Panc1 (cell line): ENCODE data around the gene UBA52. TPM values are rescaled to one million over a fixed set of nuclear protein-coding genes. Genes with fewer than 3 reads are reported as not detected.
"Not testable (repeated sequence)": the region's sequence is repeated elsewhere in the genome, so short reads cannot be mapped to it uniquely, and the experiment has no call there.

Experiments used
- ATAC-seq: fragments of 200-7000 bp; cut with Tn5 transposase; 2 replicates; pipeline ENCODE4 v1.9.1; 2020; ENCODE audit warnings: mild to moderate bottlenecking, moderate library complexity
- BruUV-seq: library from RNA; stranded (reverse); fragments of 400-500 nt; replicated peaks from 2 replicates; lab custom pipeline; 2021; lab: Mats Ljungman, UMichigan
- CTCF ChIA-PET: fragments of 300-600 bp; sonication (Branson Sonifier 250); formaldehyde crosslinking; loops from one replicate; lab custom pipeline; 2022; ENCODE audit warnings: antibody characterized with exemption; lab: Charles Lee
- POLR2A ChIA-PET: fragments of 300-600 bp; sonication (Branson Sonifier 250); formaldehyde crosslinking; loops from one replicate; lab custom pipeline; 2022; ENCODE audit warnings: antibody characterized with exemption; lab: Charles Lee
- DNase-seq: peaks from one replicate; pipeline ENCODE4 v3.0.0-alpha.2; 2010; ENCODE audit warnings: low read depth, low spot score
- H3K27ac ChIP-seq: 2 replicates; pipeline ENCODE4 v1.5.1; 2011; ENCODE audit warnings: mild to moderate bottlenecking, low read length, inconsistent platforms
- H3K27me3 ChIP-seq: fragments of 200-500 bp; sonication (Bioruptor generic); 2 replicates; pipeline ENCODE4 v1.6.0; 2014; ENCODE audit warnings: low read length, inconsistent platforms; ENCODE audit not compliant: control insufficient read depth, insufficient read depth
- H3K36me3 ChIP-seq: fragments of 200-500 bp; sonication (Bioruptor generic); 2 replicates; pipeline ENCODE4 v1.5.1; 2014; ENCODE audit warnings: inconsistent platforms, mild to moderate bottlenecking, low read length, moderate library complexity; ENCODE audit not compliant: control insufficient read depth, insufficient read depth
- H3K4me1 ChIP-seq: 2 replicates; pipeline ENCODE4 v1.5.1; 2011; ENCODE audit warnings: inconsistent platforms, mild to moderate bottlenecking, low read length, moderate library complexity; ENCODE audit not compliant: control insufficient read depth, insufficient read depth
- H3K4me3 ChIP-seq, 2 experiments: 2 replicates each; pipeline ENCODE4 v1.5.1; 2011 to 2012; ENCODE audit warnings: low read depth in 2 of 2, low read length in 2 of 2, mild to moderate bottlenecking in 2 of 2, inconsistent platforms in 1 of 2, moderate library complexity in 1 of 2
- H3K9me3 ChIP-seq: fragments of 200-500 bp; sonication (Bioruptor generic); 2 replicates; pipeline ENCODE4 v1.5.1; 2014; ENCODE audit warnings: low read depth, mild to moderate bottlenecking, inconsistent platforms, low read length, moderate library complexity; ENCODE audit not compliant: control insufficient read depth, insufficient read depth
- POLR2AphosphoS5 ChIP-seq: IDR thresholded peaks from 2 replicates; pipeline ENCODE4 v1.6.1; 2012; ENCODE audit warnings: mild to moderate bottlenecking, low read depth, low read length, moderate library complexity
- SIN3A ChIP-seq: IDR thresholded peaks from 2 replicates; pipeline ENCODE4 v1.6.1; 2012; ENCODE audit warnings: low read depth, mild to moderate bottlenecking, low read length, moderate library complexity, borderline replicate concordance; ENCODE audit not compliant: insufficient read depth
- TCF7L2 ChIP-seq: IDR thresholded peaks from 2 replicates; pipeline ENCODE4 v1.6.1; 2011; ENCODE audit warnings: mild to moderate bottlenecking, low read depth, low read length, inconsistent platforms
- in situ Hi-C: cut with HindIII; loops from 2 replicates; pipeline ENCODE4 v1.10.0; 2016; ENCODE audit warnings: low sequenced_read_pairs, low pct_unique_long_range_greater_than_20kb
- intact Hi-C: fragments of 100-400 bp; cut with micrococcal nuclease; formaldehyde crosslinking; loops from one replicate; pipeline ENCODE4 v1.10.0; 2022; ENCODE audit not compliant: unreplicated experiment
- total RNA-seq: library from RNA; stranded (reverse); gene quantifications from one replicate; pipeline ENCODE4 v1.2.1, GENCODE V29; 2021; ENCODE audit not compliant: unreplicated experiment
- TF ChIP-seq, protein P1 (sequence below), 2 experiments: IDR thresholded peaks; 2 replicates each; pipeline ENCODE4 v1.6.1; 2011 to 2012; ENCODE audit warnings: low read depth in 2 of 2, control low read depth in 1 of 2, low read length in 1 of 2, mild to moderate bottlenecking in 1 of 2, moderate library complexity in 1 of 2; ENCODE audit not compliant: insufficient read depth in 1 of 2
- TF ChIP-seq, protein P2 (sequence below): fragments of 450-650 bp; IDR thresholded peaks from 2 replicates; pipeline ENCODE4 v1.5.1; 2017; ENCODE audit warnings: mild to moderate bottlenecking

The UBA52 gene
- total RNA-seq, 1 experiment from 2014 or later = 907 TPM

DNA sequence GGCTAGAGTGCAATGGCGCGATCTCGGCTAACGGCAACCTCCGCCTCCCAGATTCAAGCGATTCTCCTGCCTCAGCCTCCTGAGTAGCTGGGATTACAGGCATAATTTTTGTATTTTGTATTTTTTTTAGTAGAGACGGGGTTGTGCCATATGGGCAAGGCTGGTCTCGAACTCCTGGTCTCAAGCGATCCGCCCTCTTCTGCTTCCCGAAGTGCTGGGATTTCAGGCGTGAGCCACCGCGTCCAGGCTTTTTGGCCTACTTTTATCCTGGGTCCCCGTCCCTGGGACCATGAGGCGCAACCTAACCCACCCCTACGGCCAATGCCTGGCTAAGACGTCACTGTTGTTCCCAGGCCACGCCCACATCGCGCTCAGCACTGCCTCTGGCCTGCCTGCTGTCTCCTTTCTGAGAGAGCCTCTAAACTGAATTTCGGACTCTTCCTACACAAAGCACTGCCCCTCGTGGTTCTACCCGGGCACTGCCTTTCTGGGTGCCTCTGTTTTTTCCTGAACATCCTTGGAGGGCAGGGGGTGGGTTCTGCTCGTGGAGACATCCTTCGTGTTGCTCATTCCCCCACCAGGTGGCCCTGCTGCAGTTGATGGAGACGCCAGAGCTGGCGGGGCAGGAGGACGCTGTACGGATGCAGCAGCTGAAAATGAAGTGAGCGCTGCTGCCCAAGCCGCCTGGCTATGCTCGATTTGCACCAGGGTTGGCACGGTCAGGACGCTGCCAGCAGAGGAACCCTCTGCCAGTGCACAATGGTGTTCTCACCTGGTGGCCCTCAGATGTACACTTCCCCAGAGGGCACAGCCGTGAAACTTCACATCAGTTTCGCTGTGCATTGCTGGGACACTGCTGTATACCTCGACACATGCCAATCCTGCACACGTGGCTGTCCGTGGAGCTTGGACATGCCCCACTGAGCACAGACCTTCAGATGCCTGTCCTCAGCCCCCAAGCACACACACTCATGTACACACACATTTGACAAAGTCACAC, 18.9 kb downstream of the UBA52 start:
- Histone ChIP-seq H3K9me3 (no peaks in the 10 kb centered on the region), H3K36me3 (no peaks in the 10 kb centered on the region; the same call in 1 of the 2 replicates), H3K27me3 (no peaks in the 10 kb centered on the region), H3K27ac (peak overlapping the region; percentile 76), H3K4me1 (no peaks in the 10 kb centered on the region), H3K4me3 (peak overlapping the region; percentile 65 to 70)
- TF ChIP-seq, protein P1, sequence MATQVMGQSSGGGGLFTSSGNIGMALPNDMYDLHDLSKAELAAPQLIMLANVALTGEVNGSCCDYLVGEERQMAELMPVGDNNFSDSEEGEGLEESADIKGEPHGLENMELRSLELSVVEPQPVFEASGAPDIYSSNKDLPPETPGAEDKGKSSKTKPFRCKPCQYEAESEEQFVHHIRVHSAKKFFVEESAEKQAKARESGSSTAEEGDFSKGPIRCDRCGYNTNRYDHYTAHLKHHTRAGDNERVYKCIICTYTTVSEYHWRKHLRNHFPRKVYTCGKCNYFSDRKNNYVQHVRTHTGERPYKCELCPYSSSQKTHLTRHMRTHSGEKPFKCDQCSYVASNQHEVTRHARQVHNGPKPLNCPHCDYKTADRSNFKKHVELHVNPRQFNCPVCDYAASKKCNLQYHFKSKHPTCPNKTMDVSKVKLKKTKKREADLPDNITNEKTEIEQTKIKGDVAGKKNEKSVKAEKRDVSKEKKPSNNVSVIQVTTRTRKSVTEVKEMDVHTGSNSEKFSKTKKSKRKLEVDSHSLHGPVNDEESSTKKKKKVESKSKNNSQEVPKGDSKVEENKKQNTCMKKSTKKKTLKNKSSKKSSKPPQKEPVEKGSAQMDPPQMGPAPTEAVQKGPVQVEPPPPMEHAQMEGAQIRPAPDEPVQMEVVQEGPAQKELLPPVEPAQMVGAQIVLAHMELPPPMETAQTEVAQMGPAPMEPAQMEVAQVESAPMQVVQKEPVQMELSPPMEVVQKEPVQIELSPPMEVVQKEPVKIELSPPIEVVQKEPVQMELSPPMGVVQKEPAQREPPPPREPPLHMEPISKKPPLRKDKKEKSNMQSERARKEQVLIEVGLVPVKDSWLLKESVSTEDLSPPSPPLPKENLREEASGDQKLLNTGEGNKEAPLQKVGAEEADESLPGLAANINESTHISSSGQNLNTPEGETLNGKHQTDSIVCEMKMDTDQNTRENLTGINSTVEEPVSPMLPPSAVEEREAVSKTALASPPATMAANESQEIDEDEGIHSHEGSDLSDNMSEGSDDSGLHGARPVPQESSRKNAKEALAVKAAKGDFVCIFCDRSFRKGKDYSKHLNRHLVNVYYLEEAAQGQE (IDR thresholded peaks at IDR 0.05; ENCODE audit: insufficient read depth in 1 of 2, low read depth in 2 of 2, low read length in 1 of 2) = no peak; a peak in 1 of 4 replicates
- TF ChIP-seq TCF7L2 (no peak), POLR2AphosphoS5 (0 out of 2 replicates have a peak, but pooled peaks have one; percentile 14), SIN3A (no peak)
- TF ChIP-seq, protein P2, sequence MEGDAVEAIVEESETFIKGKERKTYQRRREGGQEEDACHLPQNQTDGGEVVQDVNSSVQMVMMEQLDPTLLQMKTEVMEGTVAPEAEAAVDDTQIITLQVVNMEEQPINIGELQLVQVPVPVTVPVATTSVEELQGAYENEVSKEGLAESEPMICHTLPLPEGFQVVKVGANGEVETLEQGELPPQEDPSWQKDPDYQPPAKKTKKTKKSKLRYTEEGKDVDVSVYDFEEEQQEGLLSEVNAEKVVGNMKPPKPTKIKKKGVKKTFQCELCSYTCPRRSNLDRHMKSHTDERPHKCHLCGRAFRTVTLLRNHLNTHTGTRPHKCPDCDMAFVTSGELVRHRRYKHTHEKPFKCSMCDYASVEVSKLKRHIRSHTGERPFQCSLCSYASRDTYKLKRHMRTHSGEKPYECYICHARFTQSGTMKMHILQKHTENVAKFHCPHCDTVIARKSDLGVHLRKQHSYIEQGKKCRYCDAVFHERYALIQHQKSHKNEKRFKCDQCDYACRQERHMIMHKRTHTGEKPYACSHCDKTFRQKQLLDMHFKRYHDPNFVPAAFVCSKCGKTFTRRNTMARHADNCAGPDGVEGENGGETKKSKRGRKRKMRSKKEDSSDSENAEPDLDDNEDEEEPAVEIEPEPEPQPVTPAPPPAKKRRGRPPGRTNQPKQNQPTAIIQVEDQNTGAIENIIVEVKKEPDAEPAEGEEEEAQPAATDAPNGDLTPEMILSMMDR = peak; percentile 79
- ChIA-PET POLR2A (no interaction called here), CTCF (interaction anchor here (0.7 kb wide), 2 partner anchors 102 to 430 kb away, joined by 5 to 8 read pairs; no protein-coding TSS in a partner anchor)
- intact Hi-C loops = loop anchor here (5.0 to 10.0 kb wide), 2 partner anchors 84 to 257 kb away; no protein-coding TSS in a partner anchor
- in situ Hi-C loops = no loop called here
- BruUV-seq = TSS peak; percentile 85
- DNase-seq (peak; percentile 75), ATAC-seq (peak; percentile 76)

DNA sequence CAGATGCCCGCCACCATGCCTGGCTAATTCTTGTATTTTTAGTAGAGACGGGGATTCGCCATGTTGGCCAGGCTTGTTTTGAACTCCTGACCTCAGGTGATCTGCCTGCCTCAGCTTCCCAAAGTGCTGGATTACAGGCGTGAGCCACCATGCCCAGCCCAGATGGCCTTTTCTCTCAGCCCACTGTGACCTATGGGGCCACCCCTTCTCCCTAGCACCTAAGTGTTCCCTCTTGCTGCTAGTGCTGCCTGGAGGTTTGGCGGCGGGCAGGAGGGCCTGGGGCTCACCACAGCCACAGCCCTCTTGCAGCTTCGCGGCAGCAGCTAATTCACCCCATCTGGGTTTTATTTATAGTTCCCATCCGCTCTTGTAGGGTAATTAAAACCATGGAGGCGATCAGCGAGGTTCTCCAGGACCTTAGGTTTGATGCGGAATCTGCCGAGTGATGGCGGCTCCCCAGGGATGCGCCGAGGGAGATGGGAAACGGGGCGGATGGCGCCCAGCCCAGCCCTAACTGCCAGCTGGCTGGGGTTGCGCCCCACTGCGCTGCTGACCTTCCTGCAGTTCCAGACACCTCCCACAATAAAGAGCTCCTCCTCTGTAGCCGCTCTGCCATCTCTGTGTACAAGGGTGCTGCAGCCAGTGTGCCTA, 20.2 kb downstream of the UBA52 start:
- no peak for TF ChIP-seq TCF7L2
- TF ChIP-seq SIN3A = no peak
- TF ChIP-seq POLR2AphosphoS5 = no peak
- TF ChIP-seq, protein P2 = no peak
- TF ChIP-seq, protein P1 (IDR thresholded peaks at IDR 0.05; ENCODE audit: insufficient read depth in 1 of 2, low read depth in 2 of 2, low read length in 1 of 2) = no peak
- BruUV-seq = no TSS peak
- POLR2A ChIA-PET = no interaction called here
- no peaks in the 10 kb centered on the region for H3K9me3 ChIP-seq
- in situ Hi-C loops (no loop called here), intact Hi-C loops (loop anchor here (5.0 to 10.0 kb wide), 2 partner anchors 83 to 255 kb away; no protein-coding TSS in a partner anchor)
- H3K27me3 ChIP-seq = no peaks in the 10 kb centered on the region
- no peaks in the 10 kb centered on the region; the same call in 1 of the 2 replicates for H3K36me3 ChIP-seq
- DNase-seq (no peak), ATAC-seq (no peak)
- CTCF ChIA-PET = no interaction called here
- H3K27ac ChIP-seq = no peak overlapping the region
- no peaks in the 10 kb centered on the region for H3K4me1 ChIP-seq
- H3K4me3 ChIP-seq = no peak overlapping the region

DNA sequence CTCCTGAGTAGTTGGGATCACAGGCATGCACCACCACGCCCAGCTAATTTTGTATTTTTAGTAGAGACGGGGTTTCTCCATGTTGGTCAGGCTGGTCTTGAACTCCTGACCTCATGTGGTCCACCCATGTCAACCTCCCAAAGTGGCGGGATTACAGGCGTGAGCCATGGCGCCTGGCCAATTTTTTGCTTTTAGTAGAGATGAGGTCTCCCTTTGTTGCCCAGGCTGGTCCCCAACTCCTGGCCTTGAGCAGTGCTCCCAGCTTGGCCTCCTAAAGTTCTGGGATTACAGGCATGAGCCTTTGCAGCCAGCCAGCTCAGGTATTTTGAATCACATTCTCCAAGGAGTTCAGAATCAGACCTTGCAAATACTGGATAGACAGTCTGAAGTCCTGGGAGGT, 21.1 kb downstream of the UBA52 start:
- in situ Hi-C loops, H3K36me3 ChIP-seq, H3K27me3 ChIP-seq, H3K4me1 ChIP-seq, POLR2A ChIA-PET, DNase-seq, ATAC-seq, BruUV-seq, H3K27ac ChIP-seq, H3K4me3 ChIP-seq, H3K9me3 ChIP-seq: not testable (repeated sequence)
- CTCF ChIA-PET = interaction anchor here (0.7 kb wide), 1 partner anchor 49 kb away, joined by 4 read pairs; no protein-coding TSS in a partner anchor
- intact Hi-C loops = loop anchor here (5.0 to 10.0 kb wide), 2 partner anchors 82 to 255 kb away; no protein-coding TSS in a partner anchor
